Lower leg skin (tissue), 4 donors: ENCODE data around the gene ZFPM1. TPM values are rescaled to one million over a fixed set of nuclear protein-coding genes. Genes with fewer than 3 reads are reported as not detected.
"Not testable (repeated sequence)": the region's sequence is repeated elsewhere in the genome, so short reads cannot be mapped to it uniquely, and the experiment has no call there.

Experiments used
- DNase-seq, 2 donors: peaks; one replicate each; pipeline ENCODE4 v3.0.0-alpha.2; 2019; ENCODE audit warnings: low spot score in 2 of 2
- H3K4me3 ChIP-seq: fragments of 200-600 bp; sonication (generic); 2 replicates; pipeline ENCODE4 v1.5.1; 2017; ENCODE audit warnings: mild to moderate bottlenecking, low read depth; ENCODE audit not compliant: poor library complexity, severe bottlenecking
- CTCF ChIP-seq, 3 donors: fragments of 450-650 bp; IDR thresholded peaks; one replicate each; pipeline ENCODE4 v1.5.1; 2016; ENCODE audit warnings: antibody characterized with exemption in 3 of 3, mild to moderate bottlenecking in 3 of 3, moderate library complexity in 2 of 3
- POLR2A ChIP-seq, 2 donors: fragments of 450-650 bp; IDR thresholded peaks; one replicate each; pipeline ENCODE4 v1.6.1; 2016 to 2017; ENCODE audit warnings: antibody characterized with exemption in 2 of 2, mild to moderate bottlenecking in 1 of 2, moderate library complexity in 1 of 2
- WGBS, 2 donors: methylation state at CpG; one replicate each; pipeline ENCODE4 v1.1.5; 2018; 5-methylcytosine and 5-hydroxymethylcytosine counted together
- intact Hi-C: fragments of 100-400 bp; cut with DNase I; formaldehyde crosslinking; loops from one replicate; pipeline ENCODE4 v1.15.0; 2023; ENCODE audit warnings: low total_unique reads
- total RNA-seq, 4 donors: library from RNA; depleted of rRNA; stranded (reverse); fragments of >200 nt; gene quantifications; one replicate each; pipeline ENCODE4 v1.1.0, GENCODE V29; 2016

ZFPM1 gene
- total RNA-seq, 4 donors from 2014 or later: 2.0 to 4.0 (median 3.1) TPM

GRCh38 chr16:88468275-88469129 is 15.4 kb downstream of the ZFPM1 start:
- intact Hi-C loops: no loop called here
- 59 to 81% methylated on average over 16 to 18 of the region's 20 CpGs for WGBS, 2 donors
- TF ChIP-seq CTCF (IDR thresholded peaks at IDR 0.05) (no peak), POLR2A (IDR thresholded peaks at IDR 0.05) (no peak)
- DNase-seq: no peak
- no peak overlapping the region for H3K4me3 ChIP-seq

GRCh38 chr16:88469615-88470395 is 16.7 kb downstream of the ZFPM1 start:
- no peak for DNase-seq
- WGBS, 2 donors: 64 to 78% methylated on average over 18 to 19 of the region's 19 CpGs
- H3K4me3 ChIP-seq: no peak overlapping the region
- intact Hi-C loops: no loop called here
- TF ChIP-seq CTCF (IDR thresholded peaks at IDR 0.05) (no peak), POLR2A (IDR thresholded peaks at IDR 0.05) (no peak)

- intact Hi-C loops, H3K4me3 ChIP-seq, DNase-seq: not testable (repeated sequence)
- 78 to 83% methylated on average over 7 of the region's 13 CpGs for WGBS, 2 donors
Observed at GRCh38 chr16:88470396-88470680, 17.3 kb downstream of the ZFPM1 start.

- intact Hi-C loops, H3K4me3 ChIP-seq, DNase-seq: not testable (repeated sequence)
- 82 to 88% methylated on average over 10 to 22 of the region's 24 CpGs for WGBS, 2 donors
Observed at GRCh38 chr16:88470696-88471095, 17.6 kb downstream of the ZFPM1 start.

GRCh38 chr16:88471115-88471514 is 18.0 kb downstream of the ZFPM1 start:
- no peak overlapping the region for H3K4me3 ChIP-seq
- 90 to 93% methylated on average over 14 to 17 of the region's 17 CpGs for WGBS, 2 donors
- intact Hi-C loops: no loop called here
- no peak for DNase-seq
- no peak for TF ChIP-seq POLR2A (IDR thresholded peaks at IDR 0.05)
- TF ChIP-seq CTCF (IDR thresholded peaks at IDR 0.05): no peak

GRCh38 chr16:88471575-88471974 is 18.5 kb downstream of the ZFPM1 start:
- DNase-seq: no peak
- 88 to 93% methylated on average over 6 to 15 of the region's 16 CpGs for WGBS, 2 donors
- intact Hi-C loops: no loop called here
- TF ChIP-seq CTCF (IDR thresholded peaks at IDR 0.05) (no peak), POLR2A (IDR thresholded peaks at IDR 0.05) (no peak)
- H3K4me3 ChIP-seq: no peak overlapping the region
